GM13977 (cell line): ENCODE results near the gene ADK.

Experiments used
- DNase-seq: peaks from one replicate; pipeline ENCODE4 v3.0.0; 2012; ENCODE audit warnings: low spot score
- in situ Hi-C: fragments of 300-500 bp; cut with MboI; formaldehyde crosslinking; loops from one replicate; pipeline ENCODE4 v1.12.0; 2022; ENCODE audit warnings: low sequenced_read_pairs, low pct_unique_long_range_greater_than_20kb, mixed read lengths, inconsistent platforms; ENCODE audit not compliant: unreplicated experiment
- TF ChIP-seq, protein P1 (sequence below): IDR thresholded peaks from 2 replicates; pipeline ENCODE4 v1.5.1; 2012; ENCODE audit warnings: mild to moderate bottlenecking, control low read depth; ENCODE audit not compliant: insufficient read depth; ENCODE audit errors: extremely low read depth, missing control alignments

ADK gene

DNA sequence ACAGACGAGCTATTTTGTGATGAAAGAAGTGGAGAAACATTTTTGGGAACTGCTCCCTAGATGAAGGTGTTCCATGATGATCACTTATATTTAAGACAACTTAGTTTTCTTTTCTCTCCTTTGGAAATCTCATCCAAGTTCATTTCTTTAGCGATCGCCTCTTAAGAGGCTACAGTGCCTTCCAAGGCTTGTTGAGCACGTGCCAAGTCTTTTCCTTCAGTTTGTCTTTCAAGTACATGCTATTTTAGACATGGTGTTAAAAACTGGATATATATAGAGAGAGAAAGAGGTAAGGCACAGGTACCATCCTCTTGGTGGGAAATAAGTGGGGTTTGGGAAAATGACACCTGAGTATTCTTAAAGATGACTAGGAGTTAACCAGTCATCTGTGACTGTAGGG is 2.7 kb downstream of the ADK start:
- no peak for DNase-seq
- in situ Hi-C loops = loop anchor here (5.0 kb wide), 1 partner anchor 79 kb away; no protein-coding TSS in a partner anchor
- TF ChIP-seq, protein P1, sequence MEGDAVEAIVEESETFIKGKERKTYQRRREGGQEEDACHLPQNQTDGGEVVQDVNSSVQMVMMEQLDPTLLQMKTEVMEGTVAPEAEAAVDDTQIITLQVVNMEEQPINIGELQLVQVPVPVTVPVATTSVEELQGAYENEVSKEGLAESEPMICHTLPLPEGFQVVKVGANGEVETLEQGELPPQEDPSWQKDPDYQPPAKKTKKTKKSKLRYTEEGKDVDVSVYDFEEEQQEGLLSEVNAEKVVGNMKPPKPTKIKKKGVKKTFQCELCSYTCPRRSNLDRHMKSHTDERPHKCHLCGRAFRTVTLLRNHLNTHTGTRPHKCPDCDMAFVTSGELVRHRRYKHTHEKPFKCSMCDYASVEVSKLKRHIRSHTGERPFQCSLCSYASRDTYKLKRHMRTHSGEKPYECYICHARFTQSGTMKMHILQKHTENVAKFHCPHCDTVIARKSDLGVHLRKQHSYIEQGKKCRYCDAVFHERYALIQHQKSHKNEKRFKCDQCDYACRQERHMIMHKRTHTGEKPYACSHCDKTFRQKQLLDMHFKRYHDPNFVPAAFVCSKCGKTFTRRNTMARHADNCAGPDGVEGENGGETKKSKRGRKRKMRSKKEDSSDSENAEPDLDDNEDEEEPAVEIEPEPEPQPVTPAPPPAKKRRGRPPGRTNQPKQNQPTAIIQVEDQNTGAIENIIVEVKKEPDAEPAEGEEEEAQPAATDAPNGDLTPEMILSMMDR = no peak

DNA sequence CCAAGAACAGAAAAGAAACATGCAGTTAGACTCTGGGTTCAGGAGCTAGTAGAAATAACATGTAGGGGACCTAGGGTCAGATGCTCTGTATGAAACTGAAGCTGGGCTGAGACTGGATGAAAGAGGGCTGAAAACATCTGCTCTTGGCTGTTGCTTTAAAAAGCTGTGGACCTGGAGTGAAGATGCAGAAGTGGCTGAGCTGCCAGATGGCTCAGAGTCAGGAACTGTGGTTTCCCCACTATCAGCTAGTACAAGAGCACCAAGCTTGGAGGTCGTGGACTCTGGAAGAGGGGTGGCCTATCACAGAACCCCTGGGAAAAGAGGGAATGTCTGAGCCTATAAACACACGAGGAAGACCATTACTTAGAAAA is 5.9 kb downstream of the ADK start:
- TF ChIP-seq, protein P1 = no peak
- in situ Hi-C loops = no loop called here
- no peak for DNase-seq

DNA sequence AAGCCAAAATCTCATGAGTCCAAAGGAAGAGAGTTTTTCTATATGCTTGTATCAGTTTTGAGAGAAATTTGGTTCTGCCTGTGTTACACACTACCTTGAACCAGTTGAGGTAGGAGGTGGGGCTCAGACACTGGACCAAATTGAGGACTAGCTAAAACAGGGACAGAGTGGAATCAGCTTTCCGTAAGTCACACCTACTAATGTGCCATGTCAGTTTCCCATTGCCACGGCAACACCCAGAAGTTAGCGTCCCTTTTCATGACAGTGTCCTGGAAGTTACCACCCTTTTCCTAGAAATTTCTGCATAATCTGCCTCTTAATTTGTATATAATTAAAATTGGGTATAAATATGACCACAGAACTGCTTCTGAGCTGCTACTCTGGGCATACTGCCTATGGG is 9.0 kb downstream of the ADK start:
- TF ChIP-seq, protein P1 = no peak
- in situ Hi-C loops = no loop called here
- no peak for DNase-seq

DNA sequence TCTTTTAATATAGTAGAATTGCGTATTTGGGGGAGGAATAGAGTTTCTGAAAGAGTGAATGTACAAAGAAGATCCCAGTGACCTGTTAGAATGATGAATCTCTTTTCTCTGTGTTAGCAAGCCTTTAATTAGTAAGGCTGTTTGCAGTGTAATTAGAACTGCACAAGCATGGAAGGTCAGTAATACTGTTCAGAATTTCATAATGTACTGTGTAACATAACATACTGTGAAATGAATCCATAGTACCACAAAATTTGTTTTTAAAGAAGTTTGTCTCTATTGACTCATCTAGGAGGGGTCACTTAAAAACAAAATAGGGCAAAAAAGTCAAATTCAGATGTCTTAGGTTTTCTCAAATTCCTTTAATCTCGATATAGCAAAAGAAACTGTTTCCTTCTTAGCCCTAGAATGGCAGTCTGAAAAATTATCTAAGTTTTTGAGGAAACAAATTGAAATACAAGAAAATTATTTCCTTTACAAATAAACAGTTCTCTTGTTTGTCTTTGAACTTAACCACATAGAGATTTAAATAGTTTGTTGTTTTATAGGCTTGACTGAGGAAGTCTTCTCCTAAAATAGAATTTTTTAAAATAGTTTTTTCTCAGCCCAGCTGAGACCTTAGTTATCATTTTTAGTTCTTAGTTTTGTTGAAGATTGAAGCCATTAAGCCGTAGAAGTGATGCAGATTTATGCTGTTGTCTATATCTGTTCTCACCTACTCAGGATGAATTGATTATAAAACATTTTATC is 12.5 kb downstream of the ADK start:
- DNase-seq = no peak
- TF ChIP-seq, protein P1 = no peak
- in situ Hi-C loops = no loop called here

DNA sequence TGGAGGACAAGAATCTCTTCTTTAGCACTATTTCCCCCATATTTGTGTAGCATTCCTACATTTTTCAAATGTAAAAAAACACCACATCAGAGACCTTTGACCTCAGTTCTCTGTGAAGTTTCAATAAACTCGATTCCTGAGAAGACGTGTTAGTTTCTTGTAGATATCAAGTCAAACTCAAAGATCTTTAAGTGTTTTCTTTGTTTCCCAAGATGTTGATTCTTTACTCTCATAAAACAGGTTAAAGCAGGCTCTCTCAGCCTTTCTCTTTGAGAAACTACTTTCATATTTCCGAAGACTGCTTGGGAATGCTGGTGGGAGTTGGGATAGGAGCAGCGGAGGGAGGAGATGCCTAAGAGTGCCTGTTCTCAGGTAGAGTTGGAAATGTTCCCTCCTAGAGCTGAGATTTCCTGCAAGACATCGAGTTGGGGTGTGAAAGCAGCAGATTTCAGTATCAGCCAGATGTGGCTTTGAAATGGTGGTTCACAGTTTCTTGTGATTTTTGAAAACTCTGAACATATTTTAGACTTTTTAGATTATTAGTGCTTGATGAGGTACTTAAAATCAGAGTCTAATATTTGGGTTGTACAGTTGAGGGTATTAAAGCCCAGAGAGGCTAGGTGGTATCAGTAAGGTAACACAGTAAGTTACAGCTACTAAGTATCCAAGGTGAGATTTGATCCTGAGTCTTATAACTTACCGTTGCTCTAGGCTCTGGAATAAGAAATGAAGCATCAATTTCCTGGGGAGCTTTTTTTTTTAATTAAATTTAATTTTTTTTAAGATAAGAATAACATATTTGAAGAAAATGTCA is 13.9 kb downstream of the ADK start:
- DNase-seq = no peak
- TF ChIP-seq, protein P1 = no peak
- in situ Hi-C loops = no loop called here

DNA sequence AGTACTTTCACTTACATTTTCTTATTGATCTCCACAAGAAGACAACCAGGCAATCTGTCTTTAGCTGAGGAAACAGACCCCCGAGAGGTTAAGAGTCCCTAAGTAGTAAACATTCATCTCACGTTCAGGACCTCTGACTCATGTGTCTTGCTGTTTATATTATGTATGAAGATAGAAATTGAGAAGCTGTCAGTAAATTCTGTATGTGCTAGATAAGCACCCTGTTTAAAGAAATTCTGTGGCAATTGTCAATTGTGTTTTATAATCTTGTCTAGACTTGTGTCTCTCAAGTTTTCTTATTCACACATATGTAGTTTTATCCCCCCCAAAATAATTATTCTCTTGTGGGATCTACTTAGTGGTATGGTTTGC is 14.5 kb downstream of the ADK start:
- TF ChIP-seq, protein P1 = no peak
- no peak for DNase-seq

More for the DNA sequence above, 14.5 kb downstream of the ADK start:
- in situ Hi-C loops = no loop called here
